ENCODE data around the gene OTUD5.

DNA sequence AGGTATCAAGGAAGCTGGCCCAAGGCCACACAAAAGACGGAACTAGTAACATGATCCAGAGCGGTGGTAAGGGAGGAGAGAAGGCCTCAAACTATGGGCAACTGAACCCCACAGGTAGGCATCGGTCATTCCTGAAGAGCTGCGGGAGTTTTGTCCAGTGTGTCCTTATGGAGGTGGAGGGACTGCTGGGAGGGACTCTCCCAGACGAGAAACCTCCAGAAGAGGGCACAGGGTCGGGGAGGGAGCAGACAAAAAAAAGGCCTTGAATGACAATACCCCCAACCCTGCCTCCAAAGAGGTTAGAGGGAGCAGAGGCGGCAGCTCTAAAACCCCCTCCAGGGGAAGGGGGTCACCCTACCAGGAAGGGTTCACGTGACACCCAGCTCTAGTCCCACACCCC is 53.2 kb downstream of the OTUD5 start:
- TF ChIP-seq, protein P1, sequence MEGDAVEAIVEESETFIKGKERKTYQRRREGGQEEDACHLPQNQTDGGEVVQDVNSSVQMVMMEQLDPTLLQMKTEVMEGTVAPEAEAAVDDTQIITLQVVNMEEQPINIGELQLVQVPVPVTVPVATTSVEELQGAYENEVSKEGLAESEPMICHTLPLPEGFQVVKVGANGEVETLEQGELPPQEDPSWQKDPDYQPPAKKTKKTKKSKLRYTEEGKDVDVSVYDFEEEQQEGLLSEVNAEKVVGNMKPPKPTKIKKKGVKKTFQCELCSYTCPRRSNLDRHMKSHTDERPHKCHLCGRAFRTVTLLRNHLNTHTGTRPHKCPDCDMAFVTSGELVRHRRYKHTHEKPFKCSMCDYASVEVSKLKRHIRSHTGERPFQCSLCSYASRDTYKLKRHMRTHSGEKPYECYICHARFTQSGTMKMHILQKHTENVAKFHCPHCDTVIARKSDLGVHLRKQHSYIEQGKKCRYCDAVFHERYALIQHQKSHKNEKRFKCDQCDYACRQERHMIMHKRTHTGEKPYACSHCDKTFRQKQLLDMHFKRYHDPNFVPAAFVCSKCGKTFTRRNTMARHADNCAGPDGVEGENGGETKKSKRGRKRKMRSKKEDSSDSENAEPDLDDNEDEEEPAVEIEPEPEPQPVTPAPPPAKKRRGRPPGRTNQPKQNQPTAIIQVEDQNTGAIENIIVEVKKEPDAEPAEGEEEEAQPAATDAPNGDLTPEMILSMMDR (IDR thresholded peaks at IDR 0.05; ENCODE audit: insufficient read depth, low read length): no peak
- TF ChIP-seq REST (IDR thresholded peaks at IDR 0.05; ENCODE audit: insufficient replicate concordance, low read depth) (no peak), POLR2AphosphoS5 (IDR thresholded peaks at IDR 0.05; ENCODE audit: low read depth) (no peak)
